COLO668 (cell line): Measurements from ENCODE around the gene SHISAL1.

ENCODE experiments used
- DNase-seq: peaks from one replicate; lab custom pipeline; 2025; ENCODE audit not compliant: unreplicated experiment; lab: John Stamatoyannopoulos, UW

SHISAL1 gene

GRCh38 chr22:44344407-44344806, 31.7 kb upstream of the SHISAL1 start:
- peak; percentile 44 for DNase-seq

GRCh38 chr22:44342347-44342956, 29.7 kb upstream of the SHISAL1 start:
- DNase-seq, result no peak

GRCh38 chr22:44341431-44342346, 28.9 kb upstream of the SHISAL1 start:
- no peak for DNase-seq

GRCh38 chr22:44340271-44341239, 27.8 kb upstream of the SHISAL1 start:
- DNase-seq, result peak; percentile 90

- peak; percentile 76 for DNase-seq
Observed at GRCh38 chr22:44338906-44339305, 26.2 kb upstream of the SHISAL1 start.

GRCh38 chr22:44338177-44338810, 25.5 kb upstream of the SHISAL1 start:
- DNase-seq, result peak; percentile 78

GRCh38 chr22:44337678-44338004, 24.9 kb upstream of the SHISAL1 start:
- peak; percentile 92 for DNase-seq

GRCh38 chr22:44336962-44337677, 24.4 kb upstream of the SHISAL1 start:
- DNase-seq, result peak; percentile 92

- DNase-seq, result peak; percentile 79
Observed at GRCh38 chr22:44335903-44336803, 23.4 kb upstream of the SHISAL1 start.

GRCh38 chr22:44335066-44335839, 22.5 kb upstream of the SHISAL1 start:
- DNase-seq, result no peak

GRCh38 chr22:44333847-44334635, 21.3 kb upstream of the SHISAL1 start:
- DNase-seq, result no peak

GRCh38 chr22:44332946-44333345, 20.2 kb upstream of the SHISAL1 start:
- DNase-seq, result no peak

- peak; percentile 78 for DNase-seq
Observed at GRCh38 chr22:44331881-44332714, 19.3 kb upstream of the SHISAL1 start.

- DNase-seq, result peak; percentile 70
Observed at GRCh38 chr22:44330744-44331660, 18.3 kb upstream of the SHISAL1 start.

GRCh38 chr22:44330188-44330743, 17.5 kb upstream of the SHISAL1 start:
- DNase-seq, result peak; percentile 50
